NCI-H2227 (cell line): ENCODE measurements around the gene SOX21.

ENCODE experiments used
- DNase-seq: peaks from one replicate; lab custom pipeline; 2025; ENCODE audit not compliant: unreplicated experiment; lab: John Stamatoyannopoulos, UW

The SOX21 gene

DNA sequence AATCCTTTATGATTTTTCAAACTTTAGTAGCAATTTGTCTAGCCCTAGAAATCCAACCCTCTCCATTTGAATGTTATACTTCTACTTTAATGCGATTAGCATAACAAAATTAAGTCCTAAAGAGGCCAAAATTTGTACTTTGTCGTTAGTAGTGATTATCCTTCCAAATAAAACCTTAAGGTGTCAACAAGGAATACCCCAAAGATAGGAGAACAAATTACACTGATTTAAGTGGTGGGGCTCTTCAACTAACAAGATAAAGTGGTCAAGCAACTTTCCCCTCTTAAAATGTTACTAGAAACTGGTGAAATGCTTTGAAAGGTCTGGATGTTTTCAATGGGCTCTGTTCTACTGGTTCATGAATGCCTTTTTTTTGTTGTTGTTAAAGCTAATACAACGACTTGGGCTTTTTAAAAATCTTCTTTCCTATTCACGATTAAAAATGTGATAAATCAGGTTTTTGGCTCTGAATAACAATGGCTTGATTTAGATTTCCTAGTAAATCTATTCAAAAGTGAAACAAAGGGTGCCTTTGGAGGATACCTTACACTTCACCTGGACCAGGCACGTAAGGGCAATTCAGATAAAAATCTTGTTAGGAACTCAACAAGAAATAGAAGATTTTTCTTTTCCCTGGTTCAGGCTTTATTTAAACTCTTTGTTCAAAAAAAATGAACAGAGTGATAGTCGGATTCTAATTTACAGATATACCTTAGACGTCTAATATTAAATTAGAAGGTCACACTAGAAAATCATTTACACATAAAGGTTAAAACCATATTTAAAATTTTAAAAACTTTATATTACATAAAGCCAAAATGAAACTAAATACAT, 3.1 kb downstream of the SOX21 start:
- no peak for DNase-seq

DNA sequence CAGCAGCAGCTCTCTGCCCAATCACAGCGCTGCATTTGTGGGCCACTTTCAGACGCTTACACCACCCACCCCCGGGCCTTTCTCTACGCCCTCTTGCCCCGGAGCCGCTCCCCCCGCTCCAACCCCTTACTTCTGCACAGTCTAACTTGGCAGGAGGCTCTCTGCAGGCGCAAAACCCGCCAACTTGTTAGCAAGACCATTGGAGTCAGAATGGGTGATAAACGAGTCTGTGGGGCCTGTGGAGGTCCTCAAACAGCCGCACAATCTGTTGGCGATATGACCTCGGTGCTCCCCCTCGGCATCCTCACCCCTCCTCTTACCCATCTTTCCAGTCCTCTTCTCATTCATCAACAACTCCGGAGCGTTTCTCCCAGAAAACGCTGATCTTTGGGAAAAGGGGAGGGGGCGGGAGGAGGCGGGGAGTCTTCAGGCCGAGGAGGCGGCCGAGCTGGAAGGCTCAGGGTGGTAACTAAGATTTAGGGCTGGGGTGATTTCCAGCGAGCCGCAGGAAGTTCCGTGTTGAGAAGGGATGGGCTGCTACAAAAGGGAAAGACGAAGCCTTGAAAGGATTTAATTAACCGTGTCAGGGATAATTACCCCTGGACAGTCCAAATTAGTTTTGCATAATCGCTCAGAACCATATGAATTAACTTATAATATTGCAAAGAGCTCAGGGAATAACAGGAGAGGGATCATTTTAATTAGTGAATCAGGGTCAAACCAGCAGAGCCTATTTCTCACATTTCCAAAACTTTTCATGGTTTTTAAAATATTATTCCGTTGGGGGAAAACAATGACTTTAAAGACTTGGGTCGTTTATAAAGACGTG, 4.1 kb downstream of the SOX21 start:
- DNase-seq, result no peak

DNA sequence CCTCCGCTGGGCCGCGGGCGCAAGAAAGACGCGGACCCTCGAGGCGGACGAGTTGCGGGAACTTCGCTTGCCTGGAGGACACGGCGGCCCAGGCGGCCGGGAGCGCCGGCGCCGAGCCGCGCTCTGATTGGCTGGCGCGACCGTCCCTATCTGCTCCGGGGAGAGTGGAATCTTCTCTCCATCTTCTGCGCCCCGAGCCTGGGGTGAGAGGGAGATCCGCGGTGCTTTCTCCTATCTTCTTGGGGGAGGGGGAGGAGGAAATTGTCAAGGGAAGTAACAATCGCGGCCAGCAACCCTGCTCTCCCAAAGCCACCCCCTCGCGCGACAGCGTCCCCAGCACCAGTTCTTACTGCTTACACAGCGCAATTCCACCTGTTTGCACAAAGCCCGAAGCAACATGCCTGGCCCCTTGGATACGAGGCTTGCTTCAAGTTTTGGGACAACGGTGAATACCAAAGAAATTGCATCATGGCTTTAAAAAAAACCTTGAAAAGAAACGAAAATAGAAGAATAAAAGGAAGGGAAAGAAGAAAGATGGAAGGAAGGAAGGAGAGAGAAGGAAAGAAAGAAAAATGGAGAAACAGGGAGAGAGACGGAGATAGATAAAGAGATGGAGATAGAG, 4.8 kb downstream of the SOX21 start:
- DNase-seq, result peak; percentile 7

DNA sequence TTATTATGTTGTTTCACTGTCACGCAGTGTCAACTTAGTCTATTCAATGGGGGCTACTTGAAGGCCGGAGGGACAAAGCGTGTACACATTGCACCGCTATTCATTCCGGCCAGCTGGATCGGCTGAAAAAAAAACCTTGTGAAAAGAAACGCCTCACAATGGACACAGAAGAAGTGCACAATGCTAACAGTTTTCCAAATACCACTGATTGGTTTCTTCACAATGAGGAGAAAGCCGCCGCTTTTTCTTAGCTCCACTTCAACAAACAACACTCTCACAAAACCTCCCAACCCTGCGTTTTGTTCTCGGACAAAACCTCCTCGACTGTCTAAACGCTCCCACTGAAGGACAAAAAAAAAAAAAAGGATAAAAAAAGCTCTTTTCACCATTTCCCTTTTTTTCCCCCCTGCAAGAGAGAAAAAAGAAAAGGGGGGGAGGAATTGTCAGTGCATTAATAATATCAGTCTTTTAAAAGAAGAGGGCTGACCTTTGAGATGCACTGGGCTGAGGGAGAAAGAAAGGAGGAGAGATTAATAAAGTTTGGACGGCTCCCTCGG, 5.4 kb downstream of the SOX21 start:
- DNase-seq, result no peak

DNA sequence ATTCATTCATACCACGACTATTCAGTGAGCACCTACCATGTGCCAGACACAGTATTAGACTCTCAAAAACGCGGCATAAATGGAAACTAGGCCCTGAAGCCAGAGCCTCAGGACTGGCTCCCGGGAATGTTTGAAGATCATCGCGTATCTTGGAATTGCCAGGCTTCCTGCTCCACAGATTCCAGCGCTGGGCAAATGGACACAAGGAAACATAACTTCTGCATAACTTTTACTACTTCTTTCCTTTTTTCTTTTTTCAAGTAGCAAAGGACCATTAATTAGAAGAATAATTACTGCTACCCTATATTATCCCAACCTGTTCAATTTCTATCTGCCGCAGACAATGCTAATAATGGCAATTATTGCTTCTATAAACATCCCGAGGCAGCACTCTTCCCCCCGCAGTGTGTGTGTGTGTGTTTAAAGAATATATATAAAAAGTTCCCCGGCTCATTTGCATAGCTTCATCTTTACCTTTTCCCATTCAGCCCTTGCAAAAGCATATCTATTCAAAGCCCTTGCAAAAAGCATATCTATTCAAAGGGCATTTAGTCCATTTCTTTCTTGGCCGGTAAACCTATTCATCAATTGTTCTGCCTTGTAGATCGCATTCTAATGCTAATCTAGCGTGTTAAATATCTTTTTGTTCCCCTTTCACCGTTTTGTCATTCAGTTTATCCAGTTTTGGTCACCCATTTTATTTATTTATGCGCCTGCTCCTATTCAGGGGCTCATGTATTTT, 6.1 kb downstream of the SOX21 start:
- no peak for DNase-seq

DNA sequence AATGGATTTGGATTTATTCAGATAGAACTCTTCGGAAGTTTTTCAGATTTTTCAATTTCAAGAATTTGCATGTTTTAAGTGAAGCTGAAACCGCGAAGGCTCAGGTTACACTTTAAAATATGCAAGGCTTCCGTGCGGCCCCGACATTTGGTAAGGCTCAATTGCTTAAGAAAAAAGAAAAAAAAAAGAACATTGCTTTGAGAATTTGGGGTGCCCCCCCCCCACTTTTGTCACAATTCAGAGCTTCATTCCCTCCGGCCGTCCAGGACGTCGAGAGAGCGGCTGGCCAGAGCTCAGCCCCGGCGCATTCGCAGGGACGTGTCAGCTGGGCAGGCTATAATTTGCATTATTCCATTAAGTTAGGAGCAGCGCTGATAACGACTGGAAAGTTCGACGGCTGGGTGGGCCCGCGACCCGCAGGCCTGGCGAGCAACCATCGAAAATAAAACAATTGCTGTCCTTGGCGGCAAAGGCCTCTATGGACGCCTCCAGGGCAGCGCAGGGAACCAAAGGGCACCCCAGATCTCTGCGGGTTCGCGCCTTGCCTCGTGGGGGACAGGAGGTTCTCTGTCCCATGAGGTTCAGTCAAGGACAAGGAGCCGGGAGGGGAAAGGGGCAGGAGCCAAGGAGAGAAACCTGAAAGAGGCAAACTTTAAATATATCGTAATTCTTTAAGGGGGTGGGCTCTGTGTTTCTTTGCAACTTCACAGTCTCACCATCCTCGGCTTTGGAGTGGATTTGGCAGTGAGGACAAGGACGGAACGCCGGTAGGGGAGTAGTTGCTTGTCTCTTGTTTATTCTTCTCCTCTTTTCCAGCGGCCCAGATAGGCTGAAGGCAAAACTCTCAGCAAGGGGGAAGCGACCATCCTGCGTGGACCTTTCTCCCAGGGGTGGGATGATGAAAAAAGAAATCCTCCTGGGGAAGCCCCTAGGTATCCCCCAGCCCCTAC, 7.0 kb downstream of the SOX21 start:
- no peak for DNase-seq

DNA sequence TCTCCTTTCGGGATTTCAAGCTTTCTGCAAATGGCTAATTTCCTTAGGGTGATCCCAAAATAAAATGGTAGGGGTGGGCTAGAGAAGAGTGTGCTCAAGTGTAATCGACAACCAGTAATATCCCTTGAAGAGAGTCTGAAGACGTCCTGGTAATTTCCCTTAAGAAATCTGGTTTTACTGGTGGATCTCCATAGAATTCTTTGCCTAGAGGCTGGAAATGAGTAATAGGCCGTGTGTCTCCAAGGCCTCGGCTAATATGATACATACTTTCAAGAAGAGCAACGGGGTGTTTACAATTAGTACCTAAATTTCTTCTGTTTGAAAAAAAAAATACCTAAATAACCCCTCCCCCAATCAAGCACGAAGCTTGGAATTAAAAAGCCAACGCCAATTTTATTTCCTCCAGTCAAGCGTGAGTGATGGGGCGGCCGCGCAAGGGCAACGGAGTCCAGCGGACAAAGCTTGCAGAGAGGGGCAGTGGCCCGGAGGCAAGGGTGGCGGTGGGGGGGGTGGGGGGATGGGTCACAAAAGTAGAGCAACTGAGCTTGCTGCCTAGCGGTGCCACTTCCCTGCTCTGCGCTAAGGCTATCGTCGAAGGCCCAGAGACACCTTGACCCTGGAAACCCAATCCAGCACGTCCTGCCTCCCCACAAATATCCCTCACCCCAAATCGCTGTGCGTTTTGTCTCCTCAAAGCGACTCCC, 7.8 kb downstream of the SOX21 start:
- DNase-seq, result no peak

DNA sequence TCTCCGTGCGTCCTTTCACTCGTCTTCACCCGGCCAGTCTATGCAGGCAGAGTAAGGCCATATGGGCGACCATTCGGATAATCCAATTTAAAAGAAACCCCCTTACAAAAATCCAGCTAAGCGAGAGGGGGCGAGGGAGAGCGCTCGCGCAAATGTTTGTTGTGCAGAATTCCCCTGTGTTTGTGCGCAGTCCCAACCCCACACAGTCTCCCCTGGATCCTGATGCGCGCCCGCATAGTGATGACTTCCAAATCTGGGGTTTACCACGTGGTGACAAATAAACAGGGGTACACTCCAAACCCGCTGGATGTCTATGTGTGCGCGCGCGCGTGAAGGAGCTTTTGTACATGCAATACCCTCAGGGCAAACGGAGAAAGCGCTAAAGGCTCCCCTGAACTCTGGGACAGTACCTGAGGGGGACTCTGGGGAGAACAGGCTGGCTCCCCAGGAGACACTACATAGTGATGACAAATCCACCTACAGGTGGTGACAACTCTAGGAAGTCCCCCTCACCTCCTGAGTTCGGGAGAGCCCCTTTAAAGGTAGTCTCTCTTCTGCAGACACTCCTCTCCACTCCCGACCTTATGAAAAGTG, 8.5 kb downstream of the SOX21 start:
- DNase-seq, result no peak

DNA sequence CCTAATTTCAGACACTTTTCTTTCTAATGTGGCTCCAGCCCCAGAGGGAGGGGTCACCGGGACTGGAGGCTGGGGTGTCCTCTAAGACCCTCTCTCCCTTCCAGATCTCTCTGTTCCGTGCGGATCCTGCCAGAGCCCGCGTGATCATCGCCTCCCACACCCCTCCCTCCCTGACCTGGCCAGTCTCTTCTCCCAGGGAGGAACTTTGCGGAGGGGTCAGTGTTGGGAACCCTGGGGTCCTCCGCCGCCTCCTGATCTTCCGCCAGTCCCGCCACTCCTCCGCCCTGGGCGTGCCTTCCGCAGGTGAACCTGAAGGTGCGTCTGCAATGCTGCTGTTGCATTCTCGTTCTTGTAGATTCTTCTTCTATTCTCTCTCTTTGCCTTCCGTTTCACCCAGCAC, 9.1 kb downstream of the SOX21 start:
- no peak for DNase-seq

DNA sequence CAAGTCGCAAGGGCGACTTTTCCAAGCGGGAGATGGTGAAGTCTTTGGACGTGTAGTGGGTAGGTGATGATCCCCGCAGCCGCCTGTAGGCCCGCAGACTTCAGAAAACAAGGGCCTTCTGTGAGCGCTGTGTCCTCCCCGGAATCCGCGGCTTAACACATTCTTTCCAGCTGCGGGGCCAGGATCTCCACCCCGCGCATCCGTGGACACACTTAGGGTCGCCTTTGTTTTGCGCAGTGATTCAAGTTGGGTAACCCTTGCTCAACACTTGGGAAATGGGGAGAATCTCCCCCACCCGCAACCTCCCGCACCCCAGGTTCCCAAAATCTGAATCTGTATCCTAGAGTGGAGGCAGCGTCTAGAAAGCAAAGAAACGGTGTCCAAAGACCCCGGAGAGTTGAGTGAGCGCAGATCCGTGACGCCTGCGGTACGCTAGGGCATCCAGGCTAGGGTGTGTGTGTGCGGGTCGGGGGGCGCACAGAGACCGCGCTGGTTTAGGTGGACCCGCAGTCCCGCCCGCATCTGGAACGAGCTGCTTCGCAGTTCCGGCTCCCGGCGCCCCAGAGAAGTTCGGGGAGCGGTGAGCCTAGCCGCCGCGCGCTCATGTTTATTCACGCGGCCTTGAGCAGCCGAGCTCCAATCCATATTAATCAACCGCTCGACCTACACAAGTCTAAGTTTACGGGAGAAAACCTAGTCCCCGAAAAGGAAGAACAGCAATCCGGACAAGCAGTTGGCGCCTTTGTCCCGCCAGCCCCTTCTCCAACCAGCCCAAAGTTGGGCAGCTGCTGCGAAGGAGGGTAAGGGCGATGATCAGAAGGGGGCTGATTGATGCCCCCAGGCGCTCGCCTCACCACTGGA, 9.9 kb downstream of the SOX21 start:
- no peak for DNase-seq

DNA sequence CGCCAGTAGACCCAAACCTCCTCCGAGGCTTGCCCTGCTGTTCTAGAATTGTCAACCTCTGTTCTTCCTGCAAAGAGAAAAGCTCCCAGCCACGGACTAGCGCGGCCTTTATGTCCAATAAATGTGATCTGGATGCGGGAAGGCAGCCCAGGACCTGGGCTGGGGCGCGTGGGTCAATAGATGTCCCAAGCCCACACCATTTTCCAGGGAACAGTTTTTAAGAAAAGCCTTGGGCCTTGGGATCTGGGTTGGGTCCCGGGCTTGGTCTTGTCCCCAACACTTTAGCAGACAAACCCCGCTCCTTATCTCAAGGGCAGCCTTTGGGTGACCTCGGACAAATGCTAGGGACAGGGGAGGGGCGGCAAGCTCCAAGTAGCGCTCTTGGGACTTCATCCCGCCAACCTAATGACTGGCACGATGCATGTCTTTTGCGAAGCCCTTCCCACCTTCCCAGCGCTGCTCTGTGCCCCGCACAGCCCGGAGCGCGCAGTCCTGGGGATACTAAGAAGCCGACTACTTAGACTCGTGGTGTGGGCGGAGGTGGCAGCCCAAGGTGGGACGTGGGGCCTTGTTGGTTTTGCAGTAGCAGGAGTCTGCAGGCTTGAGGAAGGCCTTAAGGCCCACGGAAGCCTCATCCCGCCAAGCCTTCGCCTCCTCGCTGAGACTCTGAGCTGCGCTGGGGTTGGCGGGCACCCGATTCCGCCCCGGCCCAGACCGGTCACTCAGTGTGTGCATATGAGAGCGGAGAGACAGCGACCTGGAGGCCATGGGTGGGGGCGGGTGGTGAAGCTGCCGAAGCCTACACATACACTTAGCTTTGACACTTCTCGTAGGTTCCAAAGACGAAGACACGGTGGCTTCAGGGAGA, 10.8 kb downstream of the SOX21 start:
- DNase-seq, result no peak

DNA sequence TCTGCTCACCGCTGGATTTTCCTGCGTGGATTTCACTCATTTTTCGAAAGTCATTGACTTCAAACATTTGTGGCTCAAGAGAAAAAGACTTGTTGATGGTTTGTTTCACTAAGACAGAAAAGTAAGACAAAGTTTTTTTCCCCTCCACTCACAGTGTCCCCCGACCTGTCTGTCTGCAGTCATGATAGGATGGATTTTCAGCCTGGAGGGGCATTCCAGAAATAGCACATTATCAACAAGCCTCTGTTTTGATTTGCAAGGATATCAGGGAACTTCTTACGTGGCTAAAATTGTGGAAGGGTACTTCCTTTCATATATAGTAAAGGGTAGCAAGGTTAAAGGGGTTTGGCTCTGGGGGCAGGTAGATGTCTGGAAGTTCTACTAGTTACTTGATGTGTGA, 11.8 kb downstream of the SOX21 start:
- DNase-seq, result no peak

DNA sequence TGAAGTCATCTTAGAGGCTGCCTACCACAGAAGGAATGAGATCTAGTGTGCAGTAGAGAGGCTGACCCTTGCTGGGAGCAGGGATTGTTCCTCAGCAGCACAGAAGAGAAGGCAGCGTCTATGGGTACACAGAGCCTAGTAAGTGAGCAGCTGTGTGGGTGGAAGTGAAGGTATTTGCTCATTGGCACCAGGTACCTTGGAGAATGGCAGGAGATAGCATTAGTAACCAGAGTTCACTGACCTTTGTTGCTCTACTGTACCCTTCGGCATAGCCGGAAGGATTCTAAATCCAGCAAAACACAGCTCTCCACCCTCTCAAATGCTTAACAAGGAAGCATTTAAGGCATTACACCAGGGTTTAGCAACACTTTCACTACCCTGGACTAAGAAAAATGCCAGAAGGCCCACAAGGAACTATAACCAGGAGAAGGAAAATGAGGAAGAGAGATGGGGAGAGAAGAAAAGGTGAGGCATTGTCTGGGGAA, 12.3 kb downstream of the SOX21 start:
- DNase-seq, result no peak

DNA sequence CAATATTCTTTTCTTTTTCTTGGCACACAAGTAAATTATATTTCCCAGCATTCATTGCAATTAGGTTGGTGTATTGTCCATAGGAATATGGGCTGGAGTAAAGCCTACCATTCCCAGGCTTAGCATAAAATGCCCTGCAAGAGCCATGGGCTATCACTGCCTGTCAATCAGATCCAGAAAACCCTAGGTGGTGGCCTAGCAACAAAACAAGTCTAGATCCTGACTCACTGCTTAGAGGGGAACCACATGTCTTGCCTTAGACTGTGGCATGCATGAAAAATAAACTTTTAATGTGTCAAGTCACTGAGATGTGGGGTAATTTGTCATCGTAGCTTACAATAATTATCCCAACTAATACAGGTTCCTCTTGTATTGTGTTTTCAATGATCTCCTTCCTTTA, 16.2 kb downstream of the SOX21 start:
- DNase-seq, result no peak

DNA sequence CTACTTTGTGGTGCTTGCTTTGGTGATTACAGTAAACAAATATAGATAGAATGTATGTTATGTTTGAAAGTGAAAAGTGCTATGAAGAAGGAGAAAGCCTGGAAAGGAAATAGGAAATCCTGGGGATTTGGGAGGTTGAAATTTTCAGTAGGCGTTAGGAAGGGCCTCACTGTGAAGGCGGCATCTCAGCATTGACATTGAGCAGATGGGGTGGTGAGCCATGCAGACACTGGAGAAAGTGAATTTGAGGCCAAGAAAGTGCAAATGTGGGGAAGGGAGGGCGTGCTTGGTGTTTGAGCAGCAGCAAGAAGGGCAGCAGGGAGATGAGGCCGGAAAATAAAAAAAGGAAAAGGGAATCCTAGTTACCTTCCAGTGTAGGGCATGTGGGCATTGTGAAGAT, 20.3 kb downstream of the SOX21 start:
- DNase-seq, result no peak

DNA sequence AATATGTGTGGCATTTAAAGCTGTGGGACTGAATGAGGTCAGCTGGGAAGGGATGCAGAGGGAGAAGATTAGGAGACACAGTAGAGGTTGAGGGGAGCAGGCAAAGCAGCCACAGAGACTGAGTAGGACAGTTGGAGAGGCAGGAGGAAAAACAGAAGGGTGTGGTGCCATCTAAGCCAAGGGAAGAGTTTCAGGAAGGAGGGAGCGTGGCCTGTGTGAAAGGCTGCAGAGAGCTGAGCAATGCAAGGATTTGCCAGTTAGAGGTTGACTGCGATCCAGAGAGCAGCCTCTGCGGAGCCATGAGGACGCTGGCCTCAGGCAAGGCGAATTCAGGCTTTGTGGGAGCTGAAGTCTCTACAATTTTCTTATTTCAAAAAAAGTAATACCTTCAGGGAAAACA, 28.9 kb downstream of the SOX21 start:
- DNase-seq, result no peak

DNA sequence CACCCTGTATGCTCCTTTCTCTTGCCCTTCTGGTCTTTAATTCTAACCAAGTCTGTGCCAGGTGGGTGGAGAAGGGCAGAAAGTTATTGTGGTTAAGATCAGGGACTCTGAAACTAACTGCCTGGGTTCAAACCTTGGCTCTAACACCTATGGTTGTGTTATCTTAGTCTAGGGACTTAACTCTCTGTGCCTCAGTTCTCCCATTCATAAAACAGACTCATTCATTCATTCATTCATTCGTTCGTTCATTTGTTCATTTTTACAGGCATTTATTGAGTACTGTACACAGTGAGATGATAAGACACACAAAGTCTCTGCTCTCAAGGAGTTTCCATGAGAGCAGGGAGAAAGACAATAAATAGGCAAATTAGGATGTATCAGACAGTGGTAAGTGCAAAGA, 30.1 kb downstream of the SOX21 start:
- no peak for DNase-seq
